ENCODE data around the gene SNTB2. TPM values are rescaled to one million over a fixed set of nuclear protein-coding genes. Genes with fewer than 3 reads are reported as not detected.
"Not testable (repeated sequence)": the region's sequence is repeated elsewhere in the genome, so short reads cannot be mapped to it uniquely, and the experiment has no call there.

SNTB2 gene
- total RNA-seq, 2 experiments from 2014 or later, result 15.7 to 17.2 TPM

DNA sequence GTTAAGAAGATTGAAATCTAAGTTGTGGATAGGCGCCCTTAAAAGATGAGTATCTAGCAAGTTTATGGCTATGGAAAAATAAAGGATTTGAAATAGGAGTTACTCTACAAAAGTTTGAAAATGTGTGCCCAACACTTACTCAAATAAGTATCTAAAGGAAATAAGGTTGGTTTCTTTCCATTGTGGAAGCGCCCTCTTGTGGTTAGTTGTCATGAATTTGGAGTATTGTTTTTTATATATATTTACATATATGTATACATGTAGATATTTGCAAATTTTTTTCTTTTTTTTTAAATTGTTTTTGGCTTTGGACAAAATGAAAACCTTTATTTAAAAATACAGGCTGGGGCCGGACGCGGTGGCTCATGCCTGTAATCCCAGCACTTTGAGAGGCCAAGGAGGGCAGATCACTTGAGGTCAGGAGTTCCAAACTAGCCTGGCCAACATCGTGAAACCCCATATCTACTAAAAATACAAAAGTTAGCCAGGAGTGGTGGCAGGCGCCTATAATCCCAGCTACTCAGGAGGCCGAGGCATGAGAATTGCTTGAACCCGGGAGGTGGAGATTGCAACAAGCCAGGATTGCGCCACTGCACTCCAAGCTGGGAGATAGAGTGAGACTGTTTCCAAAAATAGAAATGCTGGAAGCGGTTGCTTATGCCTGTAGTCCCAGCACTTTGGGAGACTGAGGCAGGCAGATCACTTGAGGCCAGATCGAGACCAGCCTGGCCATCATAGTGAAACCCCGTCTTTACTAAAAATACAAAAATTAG is 100.2 kb downstream of the SNTB2 start:
- H3K4me1 Mint-ChIP-seq, result peaks cover 3% of the 10 kb centered on the region
- intact Hi-C loops (cut with DNase I, micrococcal nuclease), result loop anchor here (1.0 to 5.0 kb wide), 5 partner anchors 120 to 758 kb away; no protein-coding TSS in a partner anchor
- no peaks in the 10 kb centered on the region for H3K9me3 Mint-ChIP-seq (ENCODE audit: low read depth)
- no peak overlapping the region for H3K27ac Mint-ChIP-seq
- CTCF ChIA-PET, result interaction anchor here (0.6 to 8.6 kb wide), 16 partner anchors 10 to 600 kb away, joined by 3 to 90 read pairs (median 4); no protein-coding TSS in a partner anchor
- ATAC-seq, result peak; percentile 36
- no peaks in the 10 kb centered on the region for H3K36me3 Mint-ChIP-seq (ENCODE audit: low read depth)
- H3K27me3 Mint-ChIP-seq, result no peaks in the 10 kb centered on the region
- POLR2A ChIA-PET, result no interaction called here
- peak; percentile 51 for DNase-seq
- no peak overlapping the region for H3K4me3 Mint-ChIP-seq

DNA sequence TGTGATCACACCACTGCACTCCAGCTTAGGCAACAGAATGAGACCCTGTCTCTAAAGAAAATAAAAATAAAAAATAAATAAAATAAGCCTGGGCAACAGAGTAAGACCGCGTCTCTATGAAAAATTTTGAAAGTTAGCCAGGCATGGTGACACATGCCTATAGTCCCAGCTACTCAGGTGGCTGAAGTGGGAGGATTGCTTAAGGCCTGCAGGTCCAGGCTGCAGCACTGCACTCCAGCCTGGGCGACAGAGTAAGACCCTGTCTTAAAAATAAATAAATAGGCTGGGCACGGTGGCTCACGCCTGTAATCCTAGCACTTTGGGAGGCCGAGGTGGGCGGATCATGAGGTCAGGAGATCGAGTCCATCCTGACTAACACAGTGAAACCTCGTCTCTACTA is 104.7 kb downstream of the SNTB2 start:
- ATAC-seq; H3K27me3 Mint-ChIP-seq; POLR2A ChIA-PET; H3K4me3 Mint-ChIP-seq; H3K4me1 Mint-ChIP-seq; H3K9me3 Mint-ChIP-seq (ENCODE audit: low read depth); intact Hi-C loops (cut with DNase I, micrococcal nuclease); H3K36me3 Mint-ChIP-seq (ENCODE audit: low read depth); DNase-seq; H3K27ac Mint-ChIP-seq: not testable (repeated sequence)
- CTCF ChIA-PET, result interaction anchor here (8.6 kb wide), 1 partner anchor 140 kb away, joined by 90 read pairs; no protein-coding TSS in a partner anchor

DNA sequence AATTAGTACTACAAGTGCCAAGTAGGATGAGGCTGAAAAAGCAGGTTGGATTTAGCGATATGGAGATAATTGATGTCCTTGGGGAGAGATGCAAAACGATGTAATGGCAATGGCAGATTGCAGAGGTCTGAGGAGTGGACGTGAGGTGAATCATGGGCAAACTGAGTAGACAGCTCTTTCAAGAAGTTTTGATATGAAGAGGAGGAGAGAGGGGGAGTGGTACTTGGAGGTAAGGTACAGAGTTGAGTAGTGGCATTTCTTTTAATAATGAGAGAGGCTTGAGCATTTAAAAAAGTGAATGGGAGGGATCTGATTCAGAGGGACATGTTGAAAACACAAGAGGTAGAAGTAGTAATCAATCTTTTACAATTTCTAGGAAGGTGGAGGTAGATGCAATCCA is 106.4 kb downstream of the SNTB2 start:
- no peaks in the 10 kb centered on the region for H3K9me3 Mint-ChIP-seq (ENCODE audit: low read depth)
- no peak overlapping the region for H3K4me3 Mint-ChIP-seq
- H3K27me3 Mint-ChIP-seq, result no peaks in the 10 kb centered on the region
- H3K27ac Mint-ChIP-seq, result peak overlapping the region; percentile 66
- ATAC-seq, result peak; percentile 77
- no peaks in the 10 kb centered on the region for H3K36me3 Mint-ChIP-seq (ENCODE audit: low read depth)
- no peak for DNase-seq
- H3K4me1 Mint-ChIP-seq, result peaks cover 6% of the 10 kb centered on the region
- intact Hi-C loops (cut with DNase I, micrococcal nuclease), result no loop called here
- ChIA-PET CTCF (no interaction called here), POLR2A (no interaction called here)

DNA sequence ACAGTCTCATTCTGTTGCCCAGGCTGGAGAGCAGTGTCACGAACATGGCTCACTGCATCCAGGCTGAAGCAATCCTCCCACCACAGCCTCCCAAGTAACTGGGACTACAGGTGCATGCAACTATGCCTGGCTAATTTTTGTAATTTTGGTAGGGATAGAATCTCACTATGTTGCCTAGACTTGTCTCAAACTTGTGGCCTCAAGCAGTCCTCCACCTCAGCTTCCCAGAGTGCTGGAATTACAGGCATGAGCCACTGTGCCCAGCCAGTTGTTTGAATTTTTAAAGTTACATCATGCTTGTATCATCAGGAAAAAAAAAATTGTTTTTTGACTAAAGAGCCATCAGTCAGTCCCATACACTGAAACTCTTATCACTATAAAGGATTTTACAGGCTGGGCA is 107.1 kb downstream of the SNTB2 start:
- CTCF ChIA-PET, result no interaction called here
- Mint-ChIP-seq H3K9me3 (ENCODE audit: low read depth) (no peaks in the 10 kb centered on the region), H3K4me1 (peaks cover 6% of the 10 kb centered on the region), H3K4me3 (no peak overlapping the region), H3K27ac (no peak overlapping the region), H3K27me3 (no peaks in the 10 kb centered on the region), H3K36me3 (ENCODE audit: low read depth) (no peaks in the 10 kb centered on the region)
- no peak for DNase-seq
- POLR2A ChIA-PET, result no interaction called here
- no peak for ATAC-seq
- intact Hi-C loops (cut with DNase I, micrococcal nuclease), result no loop called here

DNA sequence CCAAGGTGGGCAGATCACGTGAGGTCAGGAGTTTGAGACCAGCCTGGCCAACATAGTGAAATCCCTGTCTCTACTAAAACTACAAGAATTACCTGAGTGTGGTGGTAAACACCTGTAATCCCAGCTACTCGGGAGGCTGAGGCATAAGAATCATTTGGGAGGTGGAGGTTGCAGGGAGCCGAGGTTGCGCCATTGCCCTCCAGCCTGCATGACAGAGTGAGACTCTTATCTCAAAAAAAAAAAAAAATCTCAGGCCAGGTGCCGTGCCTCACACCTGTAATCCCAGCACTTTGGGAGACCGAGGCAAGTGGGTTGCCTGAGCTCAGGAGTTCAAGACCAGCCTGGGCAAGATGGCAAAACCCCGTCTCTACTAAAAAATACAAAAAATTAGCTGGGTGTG is 109.8 kb downstream of the SNTB2 start:
- H3K4me1 Mint-ChIP-seq; H3K27ac Mint-ChIP-seq; DNase-seq; H3K9me3 Mint-ChIP-seq (ENCODE audit: low read depth); intact Hi-C loops (cut with DNase I, micrococcal nuclease); POLR2A ChIA-PET; H3K36me3 Mint-ChIP-seq (ENCODE audit: low read depth); ATAC-seq; H3K4me3 Mint-ChIP-seq; H3K27me3 Mint-ChIP-seq: not testable (repeated sequence)
- CTCF ChIA-PET, result interaction anchor here (0.6 to 2.1 kb wide), 3 partner anchors 8 to 447 kb away, joined by 3 to 8 read pairs (median 3); no protein-coding TSS in a partner anchor

DNA sequence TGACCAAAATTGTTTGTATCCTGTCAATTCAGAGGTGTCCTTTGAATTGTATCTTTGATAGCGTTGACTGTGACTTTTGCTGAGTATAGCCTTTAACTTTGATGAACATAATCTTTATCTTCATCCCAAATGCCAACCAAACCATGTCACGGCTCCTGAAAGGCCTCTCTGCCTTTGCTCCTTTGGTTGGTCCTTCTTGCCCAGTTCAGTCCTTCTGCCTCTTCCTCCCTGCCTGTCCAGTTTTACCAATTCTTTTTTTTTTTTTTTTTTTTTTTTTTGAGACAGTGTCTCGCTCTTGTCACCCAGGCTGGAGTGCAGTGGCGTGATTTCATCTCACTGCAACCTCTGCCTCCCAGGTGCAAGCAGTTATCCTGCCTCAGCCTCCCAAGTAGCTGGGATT is 111.3 kb downstream of the SNTB2 start:
- H3K27me3 Mint-ChIP-seq, result no peaks in the 10 kb centered on the region
- peaks cover 4% of the 10 kb centered on the region for H3K4me1 Mint-ChIP-seq
- H3K36me3 Mint-ChIP-seq (ENCODE audit: low read depth), result no peaks in the 10 kb centered on the region
- intact Hi-C loops (cut with DNase I, micrococcal nuclease), result no loop called here
- ATAC-seq (no peak), DNase-seq (no peak)
- POLR2A ChIA-PET, result no interaction called here
- no peaks in the 10 kb centered on the region for H3K9me3 Mint-ChIP-seq (ENCODE audit: low read depth)
- H3K4me3 Mint-ChIP-seq, result no peak overlapping the region
- no peak overlapping the region for H3K27ac Mint-ChIP-seq
- CTCF ChIA-PET, result no interaction called here

DNA sequence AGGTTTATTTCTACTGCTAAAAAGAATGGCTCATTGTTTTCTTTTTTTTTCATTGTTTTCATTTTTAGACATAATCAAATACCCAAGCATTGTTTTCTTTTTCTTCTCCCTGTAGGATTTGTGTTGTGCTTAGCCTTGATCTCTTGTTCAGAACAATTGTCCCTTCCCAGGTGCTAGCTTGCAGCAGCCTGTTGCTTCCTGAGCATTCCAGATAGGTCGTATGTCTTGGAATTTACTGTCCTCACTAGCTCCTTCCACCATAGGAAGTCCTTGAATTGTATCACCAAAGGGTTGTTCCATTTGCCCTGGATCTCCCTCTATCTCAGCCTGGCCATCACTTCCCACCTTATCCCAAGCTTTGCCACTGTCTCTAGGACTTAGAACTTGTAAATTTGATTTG is 114.2 kb downstream of the SNTB2 start:
- CTCF ChIA-PET, result interaction anchor here (0.6 to 1.6 kb wide), 7 partner anchors 13 to 976 kb away, joined by 3 to 6 read pairs (median 3); no protein-coding TSS in a partner anchor
- no peaks in the 10 kb centered on the region for H3K27me3 Mint-ChIP-seq
- ATAC-seq (no peak), DNase-seq (no peak)
- intact Hi-C loops (cut with DNase I, micrococcal nuclease), result no loop called here
- H3K36me3 Mint-ChIP-seq (ENCODE audit: low read depth), result no peaks in the 10 kb centered on the region
- no peak overlapping the region for H3K4me3 Mint-ChIP-seq
- H3K4me1 Mint-ChIP-seq, result no peaks in the 10 kb centered on the region
- POLR2A ChIA-PET, result interaction anchor here (0.6 kb wide), 1 partner anchor 13 kb away, joined by 3 read pairs; no protein-coding TSS in a partner anchor
- H3K9me3 Mint-ChIP-seq (ENCODE audit: low read depth), result no peaks in the 10 kb centered on the region
- H3K27ac Mint-ChIP-seq, result no peak overlapping the region

DNA sequence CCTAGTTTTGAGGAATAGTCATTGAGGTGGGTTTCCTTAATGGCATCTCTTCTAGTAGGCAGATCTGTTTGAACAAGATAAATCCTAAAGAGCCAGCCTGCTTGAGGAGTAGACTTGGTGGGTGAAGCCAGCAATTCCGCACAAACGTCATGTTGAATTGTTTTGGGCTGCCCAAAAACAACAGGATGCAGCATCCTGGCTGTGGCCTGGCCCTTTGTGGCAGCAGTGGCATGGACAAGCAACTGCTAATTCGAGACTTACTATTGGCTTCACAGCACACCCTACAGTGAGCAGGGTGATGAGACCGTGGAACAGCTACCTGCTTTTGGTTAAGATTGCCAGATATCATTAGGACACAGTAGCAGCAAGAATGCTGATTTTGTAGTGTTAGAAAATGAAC is 114.9 kb downstream of the SNTB2 start:
- ChIA-PET CTCF (interaction anchor here (0.5 to 1.2 kb wide), 5 partner anchors 9 to 976 kb away, joined by 3 to 5 read pairs (median 3); no protein-coding TSS in a partner anchor), POLR2A (interaction anchor here (0.6 kb wide), 1 partner anchor 13 kb away, joined by 3 read pairs; no protein-coding TSS in a partner anchor)
- no peaks in the 10 kb centered on the region for H3K27me3 Mint-ChIP-seq
- no peak overlapping the region for H3K27ac Mint-ChIP-seq
- H3K4me1 Mint-ChIP-seq, result no peaks in the 10 kb centered on the region
- no peaks in the 10 kb centered on the region for H3K9me3 Mint-ChIP-seq (ENCODE audit: low read depth)
- no peaks in the 10 kb centered on the region for H3K36me3 Mint-ChIP-seq (ENCODE audit: low read depth)
- DNase-seq (no peak), ATAC-seq (no peak)
- intact Hi-C loops (cut with DNase I, micrococcal nuclease), result no loop called here
- H3K4me3 Mint-ChIP-seq, result no peak overlapping the region

DNA sequence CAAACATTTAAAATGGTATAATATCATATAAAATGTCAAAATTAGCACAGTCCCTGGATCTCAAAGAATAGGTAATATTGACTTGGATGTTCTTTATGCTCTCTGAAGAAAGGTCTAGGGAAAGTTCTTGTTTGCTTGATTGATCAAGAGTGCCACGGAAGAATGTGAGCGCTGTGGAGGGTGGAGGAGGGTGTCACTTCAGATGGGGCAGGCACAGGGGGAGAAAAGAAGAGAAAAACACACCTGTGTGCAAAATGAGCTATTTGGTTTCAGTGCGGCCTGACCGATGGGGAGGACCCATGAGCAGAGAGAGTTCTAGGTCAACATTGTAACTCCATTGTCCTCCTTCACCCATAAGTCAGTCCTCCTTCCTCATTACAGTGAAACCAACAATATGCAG is 115.3 kb downstream of the SNTB2 start:
- no peak overlapping the region for H3K27ac Mint-ChIP-seq
- intact Hi-C loops (cut with DNase I, micrococcal nuclease), result no loop called here

DNA sequence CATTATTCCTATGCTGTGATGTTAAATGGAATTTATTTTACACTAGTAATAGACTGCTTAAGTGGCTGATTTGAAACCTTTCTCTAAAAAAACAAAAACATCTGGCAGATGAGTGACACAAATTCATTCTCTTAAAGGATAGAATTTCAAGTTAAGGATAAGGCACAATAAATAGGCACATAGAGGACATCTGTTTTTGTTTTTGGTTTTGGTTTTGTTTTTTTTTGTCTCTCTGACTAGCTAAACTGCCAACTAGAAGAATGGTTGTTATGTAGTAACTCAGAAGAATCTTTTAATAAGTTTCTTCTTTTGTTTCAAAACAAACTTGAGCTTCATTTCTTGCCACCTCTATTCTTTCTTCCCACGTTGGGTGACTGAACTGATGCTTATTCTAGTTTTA is 119.1 kb downstream of the SNTB2 start:
- no peak for DNase-seq
- Mint-ChIP-seq H3K4me3 (no peak overlapping the region), H3K9me3 (ENCODE audit: low read depth) (no peaks in the 10 kb centered on the region), H3K27ac (no peak overlapping the region), H3K27me3 (no peaks in the 10 kb centered on the region), H3K36me3 (ENCODE audit: low read depth) (peaks cover 2% of the 10 kb centered on the region), H3K4me1 (peaks cover 7% of the 10 kb centered on the region)
- intact Hi-C loops (cut with DNase I, micrococcal nuclease), result no loop called here
- no peak for ATAC-seq
- POLR2A ChIA-PET, result no interaction called here
- CTCF ChIA-PET, result no interaction called here

More for the DNA sequence above, 115.3 kb downstream of the SNTB2 start:
- H3K4me1 Mint-ChIP-seq, result no peaks in the 10 kb centered on the region
- ATAC-seq, result no peak
- ChIA-PET CTCF (interaction anchor here (0.5 to 1.2 kb wide), 7 partner anchors 8 to 1451 kb away, joined by 3 to 5 read pairs (median 3); no protein-coding TSS in a partner anchor), POLR2A (no interaction called here)
- no peaks in the 10 kb centered on the region for H3K36me3 Mint-ChIP-seq (ENCODE audit: low read depth)
- H3K27me3 Mint-ChIP-seq, result no peaks in the 10 kb centered on the region
- no peak for DNase-seq
- H3K4me3 Mint-ChIP-seq, result no peak overlapping the region
- no peaks in the 10 kb centered on the region for H3K9me3 Mint-ChIP-seq (ENCODE audit: low read depth)

DNA sequence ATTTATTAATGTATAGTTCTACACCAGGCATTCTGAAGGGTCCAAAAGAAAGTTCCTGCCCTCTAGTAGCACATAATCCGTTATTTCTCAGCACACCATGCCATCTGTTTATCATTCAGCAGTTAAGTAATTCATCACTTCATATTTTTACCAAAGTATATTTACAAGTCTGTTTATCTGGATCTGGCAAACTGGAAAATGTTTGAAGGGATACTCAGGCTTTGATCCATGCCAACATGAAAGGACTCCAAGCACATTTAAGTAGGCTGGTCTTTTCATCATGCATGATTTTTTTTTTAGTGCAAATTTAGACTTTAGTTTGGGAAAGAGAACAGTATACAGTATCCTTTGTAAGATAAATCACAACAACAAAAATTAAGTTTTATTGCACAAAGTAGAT is 120.1 kb downstream of the SNTB2 start:
- no peak for ATAC-seq
- CTCF ChIA-PET, result no interaction called here

DNA sequence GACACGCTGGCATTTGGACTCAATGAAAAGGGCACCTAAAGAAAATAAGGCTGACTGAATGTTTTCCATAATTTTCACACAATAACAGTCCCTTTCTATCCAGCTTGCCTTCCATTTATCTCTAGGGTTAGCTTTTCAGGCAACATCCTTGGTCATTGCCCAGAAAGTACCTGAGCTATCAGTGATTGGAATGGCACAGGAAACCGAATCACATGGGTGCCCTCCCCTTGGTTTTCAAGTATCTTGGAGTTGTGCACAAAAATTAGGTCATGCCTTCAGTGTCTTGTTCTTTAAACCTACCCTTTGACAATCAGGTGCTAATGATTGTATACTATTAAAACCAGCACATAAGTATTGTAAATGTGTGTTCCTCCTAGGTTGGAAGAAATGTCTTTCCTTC is 120.9 kb downstream of the SNTB2 start:
- H3K36me3 Mint-ChIP-seq (ENCODE audit: low read depth), result peaks cover 8% of the 10 kb centered on the region
- no peak overlapping the region for H3K27ac Mint-ChIP-seq
- no peak for DNase-seq
- H3K9me3 Mint-ChIP-seq (ENCODE audit: low read depth), result no peaks in the 10 kb centered on the region
- ChIA-PET CTCF (interaction anchor here (1.1 kb wide), 1 partner anchor 28 kb away, joined by 3 read pairs; no protein-coding TSS in a partner anchor), POLR2A (no interaction called here)
- no peaks in the 10 kb centered on the region for H3K27me3 Mint-ChIP-seq
- intact Hi-C loops (cut with DNase I, micrococcal nuclease), result no loop called here
- no peak for ATAC-seq
- H3K4me3 Mint-ChIP-seq, result no peak overlapping the region
- H3K4me1 Mint-ChIP-seq, result peaks cover 14% of the 10 kb centered on the region

More for the DNA sequence above, 120.1 kb downstream of the SNTB2 start:
- no peak for DNase-seq
- Mint-ChIP-seq H3K36me3 (ENCODE audit: low read depth) (peaks cover 6% of the 10 kb centered on the region), H3K27me3 (no peaks in the 10 kb centered on the region), H3K4me3 (no peak overlapping the region), H3K27ac (no peak overlapping the region), H3K4me1 (peaks cover 11% of the 10 kb centered on the region), H3K9me3 (ENCODE audit: low read depth) (no peaks in the 10 kb centered on the region)
- POLR2A ChIA-PET, result interaction anchor here (0.6 kb wide), 1 partner anchor 1223 kb away, joined by 5 read pairs; no protein-coding TSS in a partner anchor
- intact Hi-C loops (cut with DNase I, micrococcal nuclease), result no loop called here

All from activated CD4-positive, alpha-beta T cell treated with anti-CD3 and anti-CD28 coated beads for 36 hours (primary cell).